T follicular helper cell (primary cell): ENCODE measurements around the gene TEAD1.
"Not testable (repeated sequence)": the region's sequence is repeated elsewhere in the genome, so short reads cannot be mapped to it uniquely, and the experiment has no call there.

Experiments used
- DNase-seq: peaks from one replicate; pipeline ENCODE4 v3.0.0-alpha.2; 2020; ENCODE audit warnings: low read depth

TEAD1 gene

DNA sequence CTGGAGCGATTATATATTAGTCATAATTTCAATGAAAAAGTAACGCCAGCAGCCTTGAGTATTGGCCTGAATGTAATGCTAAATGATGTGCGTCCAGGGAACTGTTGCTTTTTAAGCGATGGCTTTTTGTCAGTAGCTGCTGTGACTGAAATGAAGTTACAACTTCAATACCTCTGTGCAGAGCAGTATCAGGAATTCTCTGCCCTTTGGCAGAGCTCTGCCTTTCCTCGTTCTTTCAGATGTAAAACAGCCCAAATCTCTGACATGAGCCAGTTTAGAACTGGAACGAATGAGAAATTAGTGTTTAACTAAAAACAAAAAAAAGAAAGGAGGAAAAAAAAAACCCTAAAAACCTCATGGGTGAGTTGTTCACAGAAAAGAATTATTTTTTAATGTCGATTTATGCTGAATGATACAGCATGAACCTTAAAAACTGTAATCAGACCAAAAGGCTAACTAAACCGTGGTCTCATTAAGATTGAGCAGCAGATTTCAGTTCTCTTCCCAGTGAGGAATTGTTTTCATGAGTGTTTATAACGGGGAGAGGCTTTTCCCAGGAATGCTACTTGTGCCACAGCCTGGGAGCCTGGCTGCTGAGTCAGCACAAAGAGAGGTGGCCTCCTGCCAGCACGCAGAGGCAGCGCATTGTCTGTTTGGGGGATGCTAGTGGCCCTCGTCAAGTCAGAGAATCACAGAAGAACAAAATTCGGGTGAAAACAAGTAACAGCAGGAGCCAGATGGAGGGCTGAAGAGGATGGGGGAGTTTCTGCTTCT, 188.7 kb downstream of the TEAD1 start:
- DNase-seq: no peak

GRCh38 chr11:12863605-12864121, 189.4 kb downstream of the TEAD1 start:
- no peak for DNase-seq

DNA sequence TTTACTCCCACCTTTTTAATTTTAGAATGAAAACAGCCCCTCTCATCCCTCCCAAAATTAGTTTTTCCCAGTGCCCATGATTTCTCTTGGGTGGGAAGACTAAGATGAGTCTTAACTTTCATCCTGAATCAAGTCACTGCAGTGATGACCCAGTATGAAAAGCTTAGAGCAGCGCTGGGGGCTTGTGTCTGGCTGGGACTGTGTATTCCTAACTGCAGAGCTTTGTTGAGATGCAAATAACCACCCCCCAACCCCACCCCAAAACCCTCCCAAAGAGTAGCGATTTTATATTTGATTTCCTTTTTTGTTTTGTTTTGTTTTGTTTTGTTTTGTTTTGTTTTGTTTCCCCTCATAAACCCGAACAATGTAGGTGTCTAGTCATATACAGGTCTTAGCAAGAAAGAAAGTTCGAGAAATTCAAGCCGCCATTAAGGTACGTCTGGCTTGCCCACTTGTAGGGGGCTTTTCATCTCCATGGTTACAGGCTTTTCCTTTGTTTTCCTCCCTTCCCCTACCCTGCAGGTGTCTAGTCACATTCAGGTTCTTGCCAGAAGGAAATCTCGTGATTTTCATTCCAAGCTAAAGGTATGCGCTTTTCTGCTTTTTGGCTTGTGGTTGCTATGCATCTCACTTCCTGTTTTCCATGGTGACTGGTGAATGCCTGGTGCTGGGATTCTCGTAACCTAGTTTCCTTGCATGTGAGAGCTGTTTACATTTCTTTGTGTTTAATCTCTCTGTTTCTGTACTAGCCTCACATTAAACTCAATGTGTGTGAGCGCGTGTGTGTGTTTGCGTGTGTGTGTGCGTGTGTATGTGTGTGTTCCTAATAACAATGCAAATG, 190.3 kb downstream of the TEAD1 start:
- DNase-seq: no peak

- no peak for DNase-seq
Measured at GRCh38 chr11:12865863-12866595, 191.8 kb downstream of the TEAD1 start.

DNA sequence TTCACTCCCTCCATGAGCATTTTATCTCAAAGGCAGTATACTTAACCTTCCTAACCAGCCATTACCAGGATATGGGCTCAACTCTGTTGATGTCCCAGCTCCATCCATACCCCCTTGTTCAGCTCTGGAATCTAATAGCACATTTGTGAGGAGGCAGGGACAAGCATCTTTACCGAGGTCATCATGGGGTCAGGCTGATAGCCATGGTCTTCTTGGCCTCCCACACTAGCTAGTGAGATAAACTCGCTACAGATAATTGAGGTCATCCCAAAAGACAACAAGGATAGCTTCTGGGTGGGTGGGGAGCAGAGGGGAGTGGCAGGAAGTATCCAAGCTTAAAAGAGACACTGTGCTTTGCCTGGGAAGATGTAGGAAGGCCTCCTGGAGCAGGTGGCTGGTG, 193.3 kb downstream of the TEAD1 start:
- no peak for DNase-seq

DNA sequence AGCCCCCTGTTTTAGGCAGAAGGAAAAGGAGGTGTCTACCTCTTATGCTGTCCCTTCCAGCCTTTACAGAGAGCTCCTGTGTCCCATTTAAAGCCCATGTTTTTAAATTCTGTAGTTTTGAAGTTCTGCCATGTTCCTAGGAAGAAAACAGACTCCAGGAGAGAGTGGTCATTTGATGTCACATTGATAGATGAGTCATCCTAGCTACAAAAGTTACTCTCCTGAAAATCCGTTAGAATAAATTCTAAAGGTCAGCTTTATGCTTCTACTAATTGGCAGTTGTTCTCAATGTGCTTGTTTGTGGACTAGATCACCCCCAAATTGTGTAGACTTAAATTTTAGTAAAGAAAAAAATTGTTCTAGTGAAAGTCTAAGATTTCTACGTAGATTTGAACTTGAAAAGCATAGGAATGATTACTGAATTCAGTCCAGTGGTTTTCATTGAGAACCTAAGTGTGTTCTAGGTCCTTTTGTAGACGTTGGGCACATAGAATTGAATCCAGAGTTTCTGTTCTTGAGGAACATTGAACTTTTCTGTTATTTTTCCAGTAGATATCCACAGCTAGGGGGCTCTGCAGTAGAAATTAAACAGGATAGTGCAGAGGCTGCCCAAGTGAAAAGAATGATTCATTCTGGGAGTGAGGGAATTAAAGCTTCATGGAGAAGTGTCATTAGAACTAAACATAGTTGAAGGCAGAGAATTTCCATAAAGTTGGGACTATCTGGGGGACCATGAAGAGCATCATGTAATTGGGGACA, 194.3 kb downstream of the TEAD1 start:
- no peak for DNase-seq

- DNase-seq: no peak
Measured at GRCh38 chr11:12871241-12871640, 197.0 kb downstream of the TEAD1 start.

DNA sequence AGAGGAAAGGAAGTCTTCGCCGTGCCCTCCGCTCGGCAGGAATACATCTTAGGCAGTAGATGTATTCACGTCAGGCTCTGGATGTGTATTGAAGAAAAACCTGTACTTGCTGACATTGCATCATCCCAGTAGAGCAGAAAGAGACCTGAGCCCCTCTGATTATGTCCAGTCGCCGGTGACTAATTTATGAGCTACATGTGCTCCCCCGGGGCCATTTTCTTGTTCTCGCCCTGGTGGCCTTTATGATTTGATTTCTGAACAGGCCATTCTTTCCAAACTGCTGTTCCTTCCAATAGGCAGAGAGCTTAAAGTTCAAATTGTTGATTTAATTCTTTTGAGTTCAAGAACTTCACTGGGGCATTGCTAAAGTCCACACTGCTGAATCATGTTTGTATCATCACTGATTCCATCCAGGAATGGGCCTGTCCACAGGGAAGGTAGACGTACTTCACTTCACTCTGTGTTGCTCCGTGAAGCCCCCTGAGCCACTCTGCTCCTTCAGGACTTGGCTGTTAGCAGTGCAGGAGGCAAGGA, 197.6 kb downstream of the TEAD1 start:
- no peak for DNase-seq

- DNase-seq: no peak
Measured at GRCh38 chr11:12876340-12876739, 202.1 kb downstream of the TEAD1 start.

- no peak for DNase-seq
Measured at GRCh38 chr11:12876988-12877387, 202.8 kb downstream of the TEAD1 start.

GRCh38 chr11:12877508-12877907, 203.3 kb downstream of the TEAD1 start:
- DNase-seq: not testable (repeated sequence)

GRCh38 chr11:12880327-12880726, 206.1 kb downstream of the TEAD1 start:
- DNase-seq: no peak

- DNase-seq: no peak
Measured at GRCh38 chr11:12882670-12883069, 208.4 kb downstream of the TEAD1 start.

DNA sequence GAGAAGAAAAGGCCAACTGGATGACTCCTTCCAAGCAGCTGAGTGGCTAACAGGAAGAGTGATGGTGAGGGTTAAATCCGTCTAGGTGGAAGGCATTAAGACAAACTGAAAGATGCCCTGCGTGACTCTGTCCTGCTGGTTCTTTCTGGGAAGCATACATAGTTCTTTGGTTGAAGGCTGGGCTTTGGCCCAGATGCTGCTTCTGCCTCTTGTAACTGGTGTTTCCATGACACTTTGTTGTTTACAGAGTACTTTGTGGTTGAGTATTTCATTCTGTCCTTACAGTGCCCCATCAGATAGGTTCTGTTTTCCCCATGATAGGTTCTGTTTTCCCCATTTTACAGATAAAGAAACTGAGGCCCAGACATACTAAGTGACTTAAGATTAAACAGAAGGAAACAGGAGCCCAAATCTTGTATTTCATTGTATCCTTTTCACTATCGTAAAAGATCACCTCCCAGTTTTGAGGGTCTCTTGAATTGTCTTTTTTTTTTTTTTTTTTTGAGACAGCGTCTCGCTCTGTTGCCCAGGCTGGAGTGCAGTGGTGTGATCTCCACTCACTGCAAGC, 210.6 kb downstream of the TEAD1 start:
- no peak for DNase-seq

DNA sequence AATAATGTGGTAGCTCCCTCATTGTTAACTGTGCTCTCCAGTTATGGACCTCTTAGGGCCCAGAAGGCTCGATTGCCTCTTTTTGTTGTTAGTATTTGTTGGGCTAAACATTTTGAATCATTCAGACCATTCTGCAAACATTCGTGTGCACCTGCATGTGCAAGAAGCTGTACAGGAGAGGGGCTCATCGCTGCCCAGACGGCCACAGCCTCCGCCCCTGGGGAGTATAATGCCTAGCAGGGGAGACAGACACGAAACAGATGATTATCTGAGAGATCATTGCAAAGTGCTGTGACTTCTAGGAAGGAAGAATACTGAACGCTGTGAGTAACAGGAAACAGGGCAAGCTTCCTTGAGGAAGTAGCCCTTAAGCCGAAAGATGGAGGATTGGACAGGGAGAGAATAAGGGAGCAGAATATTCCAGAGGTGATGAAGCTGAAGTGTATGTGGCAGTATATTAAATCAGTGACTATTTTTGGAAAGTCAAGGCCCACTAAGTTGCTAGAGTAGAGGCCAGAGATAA, 211.6 kb downstream of the TEAD1 start:
- DNase-seq: no peak

GRCh38 chr11:12886508-12886907, 212.3 kb downstream of the TEAD1 start:
- no peak for DNase-seq

DNA sequence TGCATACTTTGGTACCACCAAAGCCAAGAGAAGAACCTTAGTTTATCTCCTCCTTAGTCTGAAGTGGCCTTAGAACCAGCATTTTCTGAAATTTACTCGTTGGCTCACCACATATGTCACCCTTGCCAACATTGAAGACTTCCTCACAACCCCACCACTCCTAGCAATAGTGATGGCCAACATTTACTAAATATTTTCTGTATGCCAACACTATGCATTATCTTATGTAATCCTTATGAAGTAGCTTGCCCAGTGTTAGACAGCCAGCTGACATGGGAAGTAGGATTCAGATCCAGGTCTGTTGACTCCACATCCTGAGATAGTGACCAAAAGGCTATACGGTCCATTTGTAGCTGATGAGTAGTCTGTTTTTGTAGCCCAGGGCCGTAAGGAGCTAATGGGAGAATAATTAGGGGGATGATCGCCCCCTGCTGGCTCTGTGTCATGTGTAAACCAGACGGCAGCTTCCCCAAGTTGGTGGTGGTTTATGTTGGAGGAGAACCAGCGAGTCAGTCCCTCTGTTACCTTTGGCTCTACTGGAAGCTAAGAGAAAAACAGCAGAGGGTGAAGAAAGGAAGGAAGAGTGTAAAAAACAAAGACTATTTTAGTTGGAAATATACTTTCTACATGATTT, 214.4 kb downstream of the TEAD1 start:
- DNase-seq: peak; percentile 54

GRCh38 chr11:12889243-12889642, 215.0 kb downstream of the TEAD1 start:
- DNase-seq: no peak

DNA sequence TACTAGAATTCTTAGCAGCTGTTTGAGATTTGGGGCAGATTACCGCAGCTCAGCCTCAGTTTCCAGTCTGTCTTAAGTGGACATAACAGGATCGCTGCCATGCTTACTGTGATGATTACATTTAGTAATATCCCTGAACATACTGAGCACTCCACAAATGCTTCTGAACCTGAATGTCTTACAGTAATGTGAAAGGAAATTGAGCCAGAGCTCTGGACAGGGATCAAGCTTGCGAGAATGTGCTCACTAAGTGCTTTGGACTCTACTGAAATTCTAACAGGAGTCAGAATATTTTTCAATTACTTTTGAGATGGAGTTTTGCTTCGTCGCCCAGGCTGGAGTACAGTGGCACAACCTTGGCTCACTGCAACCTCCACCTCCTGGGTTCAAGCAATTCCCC, 216.3 kb downstream of the TEAD1 start:
- DNase-seq: no peak
